K562 (cell line): ENCODE data around the gene UQCRC2. TPM values are rescaled to one million over a fixed set of nuclear protein-coding genes. Genes with fewer than 3 reads are reported as not detected.

Experiments used
- ATAC-seq: fragments of 200-7000 bp; cut with Tn5 transposase; 3 replicates; pipeline ENCODE4 v1.9.1; 2020; ENCODE audit warnings: moderate library complexity
- BruUV-seq: library from RNA; stranded (reverse); fragments of 400-500 nt; replicated peaks from 2 replicates; lab custom pipeline; 2021; lab: Mats Ljungman, UMichigan
- CTCF ChIA-PET: fragments of 300-600 bp; formaldehyde crosslinking; extraction: SDS; loops from one replicate; lab custom pipeline; 2021; ENCODE audit warnings: low intra/inter-chr PET ratio; lab: Yijun Ruan, JAX
- POLR2A ChIA-PET: fragments of 300-600, 350-650 bp; sonication (Branson Sonifier 250); formaldehyde crosslinking; extraction: SDS; loops from one replicate; lab custom pipeline; 2021; ENCODE audit warnings: antibody characterized with exemption, inconsistent platforms; lab: Yijun Ruan, JAX
- DNase-seq, 4 experiments: peaks; one replicate each; pipeline versions ENCODE4 v3.0.0 to v3.0.0-alpha.2; 2011 to 2018; ENCODE audit warnings: low spot score in 3 of 4, mixed read lengths in 3 of 4; ENCODE audit errors: extremely low read depth in 1 of 4
- FAIRE-seq: peaks from 2 replicates; lab custom pipeline; 2011; peaks lifted over from hg19 to GRCh38; lab: Jason Lieb, UNC
- H2AFZ ChIP-seq: 2 replicates; pipeline ENCODE4 v1.6.0; 2011; ENCODE audit warnings: low read depth, low read length, control low read depth, inconsistent platforms
- H3K27ac ChIP-seq: fragments of 200-600 bp; 3 replicates; pipeline ENCODE4 v1.8.0; 2011; ENCODE audit warnings: low read depth, mild to moderate bottlenecking, control low read depth, inconsistent platforms, low read length, moderate library complexity, mixed read lengths; ENCODE audit errors: extremely low read depth
- H3K27me3 ChIP-seq, 2 experiments: fragments of 300-600 bp in 1 of 2; 2 replicates in 1 of 2; 3 replicates in 1 of 2; pipeline versions ENCODE4 v1.6.0 to v1.8.0; 2011; ENCODE audit warnings: inconsistent platforms in 2 of 2, low read length in 2 of 2, mild to moderate bottlenecking in 1 of 2, mixed read lengths in 1 of 2, moderate library complexity in 1 of 2; ENCODE audit not compliant: control insufficient read depth in 2 of 2, insufficient read depth in 2 of 2
- H3K36me3 ChIP-seq: fragments of 300-600 bp; 3 replicates; pipeline ENCODE4 v1.8.0; 2011; ENCODE audit warnings: mild to moderate bottlenecking, low read length, inconsistent platforms; ENCODE audit not compliant: control insufficient read depth, insufficient read depth
- H3K4me1 ChIP-seq, 2 experiments: fragments of 200-600 bp in 1 of 2; replicated peaks in 1 of 2; 2 replicates in 1 of 2; 3 replicates in 1 of 2; pipeline versions ENCODE4 v1.5.1 to v1.8.0; 2011; ENCODE audit warnings: inconsistent platforms in 2 of 2, low read length in 2 of 2, mild to moderate bottlenecking in 1 of 2, mixed read lengths in 1 of 2, moderate library complexity in 1 of 2; ENCODE audit not compliant: control insufficient read depth in 2 of 2, insufficient read depth in 2 of 2
- H3K4me2 ChIP-seq: 2 replicates; pipeline ENCODE4 v1.6.1; 2011; ENCODE audit warnings: low read length, control low read depth, inconsistent platforms, mixed read lengths; ENCODE audit not compliant: insufficient read depth
- H3K4me3 ChIP-seq: fragments of 200-600 bp; sonication (generic), shearing (Covaris generic); 2 replicates; pipeline ENCODE4 v1.5.1; 2016; ENCODE audit warnings: control low read depth, inconsistent platforms
- H3K79me2 ChIP-seq: fragments of 200-600 bp; 3 replicates; pipeline ENCODE4 v1.8.0; 2011; ENCODE audit warnings: low read length, inconsistent platforms; ENCODE audit not compliant: control insufficient read depth, insufficient read depth
- H3K9ac ChIP-seq, 2 experiments: 2 replicates each; pipeline versions ENCODE4 v1.6.0 to v1.6.1; 2011; ENCODE audit warnings: low read depth in 2 of 2, low read length in 2 of 2, control low read depth in 1 of 2, inconsistent platforms in 1 of 2, mild to moderate bottlenecking in 1 of 2, mixed read lengths in 1 of 2; ENCODE audit not compliant: insufficient read depth in 1 of 2
- H3K9me1 ChIP-seq: one replicate; pipeline ENCODE4 v1.6.0; 2011; ENCODE audit warnings: inconsistent platforms, mild to moderate bottlenecking, low read length, moderate library complexity; ENCODE audit not compliant: control insufficient read depth, insufficient read depth
- H3K9me3 ChIP-seq: replicated peaks from 2 replicates; pipeline ENCODE4 v1.5.1; 2011; ENCODE audit warnings: low read depth, low read length, inconsistent platforms; ENCODE audit not compliant: control insufficient read depth, insufficient read depth
- H4K20me1 ChIP-seq: replicated peaks from 2 replicates; pipeline ENCODE4 v1.6.1; 2011; ENCODE audit warnings: low read length, inconsistent platforms, mixed read lengths; ENCODE audit not compliant: control insufficient read depth, insufficient read depth
- ATF6 ChIP-seq: sonication (generic); formaldehyde crosslinking; IDR thresholded peaks from 2 replicates; pipeline ENCODE4 v1.4.0; 2020; ENCODE audit warnings: mild to moderate bottlenecking, missing genetic modification reagents
- BACH1 ChIP-seq: fragments of 200-800 bp; sonication (Bioruptor generic); IDR thresholded peaks from 2 replicates; pipeline ENCODE4 v1.6.1; 2016; ENCODE audit warnings: missing genetic modification characterization, missing compliant biosample characterization
- KAT7 ChIP-seq: sonication (generic); formaldehyde crosslinking; IDR thresholded peaks from 2 replicates; pipeline ENCODE4 v1.8.0; 2022; ENCODE audit warnings: missing genetic modification reagents, mild to moderate bottlenecking, borderline replicate concordance
- KDM2B ChIP-seq: fragments of 250-450 bp; sonication (Bioruptor Pico); IDR thresholded peaks from 2 replicates; pipeline ENCODE4 v1.8.0; 2021; ENCODE audit warnings: mild to moderate bottlenecking, moderate library complexity
- NFIC ChIP-seq: fragments of 450-650 bp; IDR thresholded peaks from 2 replicates; pipeline ENCODE4 v1.6.1; 2017; ENCODE audit warnings: mild to moderate bottlenecking, inconsistent platforms
- RFX7 ChIP-seq: fragments of 250-450 bp; sonication (Bioruptor Pico); IDR thresholded peaks from 2 replicates; pipeline ENCODE4 v1.5.1; 2021; ENCODE audit warnings: mild to moderate bottlenecking
- TCF7L2 ChIP-seq: fragments of 150-350 bp; IDR thresholded peaks from 2 replicates; pipeline ENCODE4 v1.6.1; 2016; ENCODE audit warnings: low read depth, mild to moderate bottlenecking, low read length, moderate library complexity
- VEZF1 ChIP-seq: fragments of 200-800 bp; sonication (Bioruptor generic); IDR thresholded peaks from 2 replicates; pipeline ENCODE4 v1.6.1; 2017; ENCODE audit warnings: missing genetic modification characterization, missing compliant biosample characterization
- whole genome bisulfite sequencing: fragments of 100-300 bp; shearing (Covaris generic); methylation state at CpG from one replicate; pipeline ENCODE4 v1.1.6; 2016; ENCODE audit warnings: low coverage, mixed read lengths; ENCODE audit not compliant: insufficient coverage; ENCODE audit errors: missing lambda C conversion rate; 5-methylcytosine and 5-hydroxymethylcytosine counted together
- in situ Hi-C: fragments of 300-500 bp; cut with MboI; formaldehyde crosslinking; loops from 4 replicates; pipeline ENCODE4 v1.15.0; 2018; ENCODE audit warnings: inconsistent platforms, mixed read lengths
- intact Hi-C: fragments of 100-400 bp; cut with micrococcal nuclease; formaldehyde crosslinking; loops from 2 replicates; pipeline ENCODE4 v1.14.2; 2022
- polyA plus RNA-seq, 8 experiments: library from polyadenylated mRNA; depleted of rRNA in 4 of 8; stranded (reverse) in 5 of 8; unstranded in 3 of 8; fragments of >200 nt; fragmentation: Nextera tagmentation in 2 of 8; fragmentation: Illumina TruSeq in 1 of 8; extraction: Ambion mirVana in 2 of 8; extraction: Trizol in 1 of 8; gene quantifications; 2 replicates each; pipeline versions ENCODE4 v1.2.1 to v1.2.3, GENCODE V29; 2011 to 2014; ENCODE audit warnings: inconsistent platforms in 1 of 8, missing spikeins in 1 of 8
- total RNA-seq, 7 experiments: library from RNA; depleted of rRNA in 6 of 7; stranded (reverse); fragments of >200 nt in 6 of 7; fragmentation: Illumina TruSeq in 2 of 7; extraction: Trizol in 2 of 7; gene quantifications; 2 replicates each; pipeline versions ENCODE4 v1.2.1 to v1.2.3, GENCODE V29; 2011 to 2021; ENCODE audit warnings: low replicate concordance in 1 of 7
- TF ChIP-seq, protein P1 (sequence below): fragments of 250-450 bp; sonication (Bioruptor Pico); IDR thresholded peaks from 2 replicates; pipeline ENCODE4 v1.5.0; 2020; ENCODE audit warnings: mild to moderate bottlenecking, borderline replicate concordance
- TF ChIP-seq, protein P2 (sequence below): fragments of 250-450 bp; sonication (Bioruptor Pico); IDR thresholded peaks from 2 replicates; pipeline ENCODE4 v1.5.0; 2022; ENCODE audit warnings: mild to moderate bottlenecking
- TF ChIP-seq, protein P3 (sequence below): fragments of 450-650 bp; IDR thresholded peaks from one replicate; pipeline ENCODE4 v1.6.1; 2018; ENCODE audit warnings: mild to moderate bottlenecking, moderate library complexity; ENCODE audit not compliant: partially characterized antibody

The UQCRC2 gene
- total and polyA plus RNA-seq, 9 of the 15 experiments (the other 6 are each of a cell fraction or from before 2014, with no cell fraction given), result 177 to 516 (median 319) TPM

DNA sequence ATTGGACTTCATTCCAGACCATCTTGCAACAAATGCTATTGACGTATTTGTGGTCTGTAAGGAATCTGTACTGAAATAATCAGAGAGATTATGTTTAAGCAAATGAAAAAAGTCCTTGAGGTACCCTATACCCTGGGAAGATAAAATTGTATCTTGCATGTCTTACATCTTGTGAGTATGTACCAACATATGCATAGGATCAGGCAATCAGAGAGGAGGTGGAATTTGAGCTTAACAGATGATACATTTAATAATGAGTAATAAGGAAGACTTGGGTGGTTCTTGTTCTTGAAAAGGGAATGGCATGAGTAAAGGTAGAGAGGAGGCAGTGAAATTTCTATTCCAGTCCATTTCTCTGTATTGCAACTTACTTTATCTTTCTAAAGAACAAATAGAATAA lies 65.4 kb downstream of the UQCRC2 start:
- Histone ChIP-seq H3K9ac (no peak overlapping the region), H3K27me3 (no peaks in the 10 kb centered on the region), H3K79me2 (peaks cover 16% of the 10 kb centered on the region; the same call in 2 of the 3 replicates), H3K9me3 (no peaks in the 10 kb centered on the region), H3K4me3 (no peak overlapping the region), H3K4me2 (no peak overlapping the region), H3K36me3 (no peaks in the 10 kb centered on the region; the same call in 2 of the 3 replicates), H3K27ac (no peak overlapping the region), H4K20me1 (peaks cover 8% of the 10 kb centered on the region; the same call in 1 of the 2 replicates), H3K9me1 (no peaks in the 10 kb centered on the region), H2AFZ (no peak overlapping the region), H3K4me1 (no peaks in the 10 kb centered on the region)
- no peak for ATAC-seq
- DNase-seq, result no peak
- ChIA-PET POLR2A (no interaction called here), CTCF (interaction anchor here (0.6 kb wide), 1 partner anchor 1288 kb away, joined by 7 read pairs; no protein-coding TSS in a partner anchor)
- FAIRE-seq, result no peak
- WGBS, result 100% methylated on average over 1 of the region's 1 CpG
- BruUV-seq, result no TSS peak
- TF ChIP-seq BACH1 (no peak), KAT7 (CRISPR knock-in tag) (no peak), NFIC (no peak), RFX7 (CRISPR knock-in tag) (no peak), KDM2B (CRISPR knock-in tag) (no peak), VEZF1 (CRISPR knock-in tag) (no peak), TCF7L2 (no peak), ATF6 (CRISPR knock-in tag) (no peak)
- TF ChIP-seq, protein P1, sequence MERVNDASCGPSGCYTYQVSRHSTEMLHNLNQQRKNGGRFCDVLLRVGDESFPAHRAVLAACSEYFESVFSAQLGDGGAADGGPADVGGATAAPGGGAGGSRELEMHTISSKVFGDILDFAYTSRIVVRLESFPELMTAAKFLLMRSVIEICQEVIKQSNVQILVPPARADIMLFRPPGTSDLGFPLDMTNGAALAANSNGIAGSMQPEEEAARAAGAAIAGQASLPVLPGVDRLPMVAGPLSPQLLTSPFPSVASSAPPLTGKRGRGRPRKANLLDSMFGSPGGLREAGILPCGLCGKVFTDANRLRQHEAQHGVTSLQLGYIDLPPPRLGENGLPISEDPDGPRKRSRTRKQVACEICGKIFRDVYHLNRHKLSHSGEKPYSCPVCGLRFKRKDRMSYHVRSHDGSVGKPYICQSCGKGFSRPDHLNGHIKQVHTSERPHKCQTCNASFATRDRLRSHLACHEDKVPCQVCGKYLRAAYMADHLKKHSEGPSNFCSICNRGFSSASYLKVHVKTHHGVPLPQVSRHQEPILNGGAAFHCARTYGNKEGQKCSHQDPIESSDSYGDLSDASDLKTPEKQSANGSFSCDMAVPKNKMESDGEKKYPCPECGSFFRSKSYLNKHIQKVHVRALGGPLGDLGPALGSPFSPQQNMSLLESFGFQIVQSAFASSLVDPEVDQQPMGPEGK, result no peak
- TF ChIP-seq, protein P2, sequence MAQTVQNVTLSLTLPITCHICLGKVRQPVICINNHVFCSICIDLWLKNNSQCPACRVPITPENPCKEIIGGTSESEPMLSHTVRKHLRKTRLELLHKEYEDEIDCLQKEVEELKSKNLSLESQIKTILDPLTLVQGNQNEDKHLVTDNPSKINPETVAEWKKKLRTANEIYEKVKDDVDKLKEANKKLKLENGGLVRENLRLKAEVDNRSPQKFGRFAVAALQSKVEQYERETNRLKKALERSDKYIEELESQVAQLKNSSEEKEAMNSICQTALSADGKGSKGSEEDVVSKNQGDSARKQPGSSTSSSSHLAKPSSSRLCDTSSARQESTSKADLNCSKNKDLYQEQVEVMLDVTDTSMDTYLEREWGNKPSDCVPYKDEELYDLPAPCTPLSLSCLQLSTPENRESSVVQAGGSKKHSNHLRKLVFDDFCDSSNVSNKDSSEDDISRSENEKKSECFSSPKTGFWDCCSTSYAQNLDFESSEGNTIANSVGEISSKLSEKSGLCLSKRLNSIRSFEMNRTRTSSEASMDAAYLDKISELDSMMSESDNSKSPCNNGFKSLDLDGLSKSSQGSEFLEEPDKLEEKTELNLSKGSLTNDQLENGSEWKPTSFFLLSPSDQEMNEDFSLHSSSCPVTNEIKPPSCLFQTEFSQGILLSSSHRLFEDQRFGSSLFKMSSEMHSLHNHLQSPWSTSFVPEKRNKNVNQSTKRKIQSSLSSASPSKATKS (CRISPR knock-in tag), result no peak
- TF ChIP-seq, protein P3, sequence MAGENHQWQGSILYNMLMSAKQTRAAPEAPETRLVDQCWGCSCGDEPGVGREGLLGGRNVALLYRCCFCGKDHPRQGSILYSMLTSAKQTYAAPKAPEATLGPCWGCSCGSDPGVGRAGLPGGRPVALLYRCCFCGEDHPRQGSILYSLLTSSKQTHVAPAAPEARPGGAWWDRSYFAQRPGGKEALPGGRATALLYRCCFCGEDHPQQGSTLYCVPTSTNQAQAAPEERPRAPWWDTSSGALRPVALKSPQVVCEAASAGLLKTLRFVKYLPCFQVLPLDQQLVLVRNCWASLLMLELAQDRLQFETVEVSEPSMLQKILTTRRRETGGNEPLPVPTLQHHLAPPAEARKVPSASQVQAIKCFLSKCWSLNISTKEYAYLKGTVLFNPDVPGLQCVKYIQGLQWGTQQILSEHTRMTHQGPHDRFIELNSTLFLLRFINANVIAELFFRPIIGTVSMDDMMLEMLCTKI, result no peak
- intact Hi-C loops, result no loop called here
- in situ Hi-C loops, result no loop called here
